Right hindlimb (tissue), 1 donor: Measurements from ENCODE around the gene RABGAP1.

Source experiments
- DNase-seq: peaks from one replicate; pipeline ENCODE4 v3.0.0-alpha.2; 2018

RABGAP1 gene

GRCh38 chr9:123049589-123050222, 108.9 kb downstream of the RABGAP1 start:
- no peak for DNase-seq

GRCh38 chr9:123053046-123053445, 112.2 kb downstream of the RABGAP1 start:
- no peak for DNase-seq

DNA sequence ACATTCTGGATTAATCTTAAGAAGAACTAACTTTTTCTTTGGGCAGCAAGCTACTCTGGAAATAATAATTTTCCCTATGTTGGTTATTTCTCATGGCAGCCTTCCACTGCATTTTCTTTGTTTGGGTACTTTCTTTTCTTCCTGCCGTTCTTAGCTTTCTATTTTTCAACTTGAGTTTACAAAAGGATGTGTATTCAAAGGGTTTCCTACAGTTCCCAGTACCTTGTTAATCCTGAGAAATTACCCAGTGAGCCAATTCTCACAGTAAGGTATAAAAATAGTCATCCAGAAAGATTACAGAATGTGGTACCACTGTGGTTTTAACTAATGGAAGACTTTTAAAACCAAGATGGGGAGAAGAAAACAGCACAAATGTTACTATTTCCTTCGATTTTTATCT, 112.9 kb downstream of the RABGAP1 start:
- DNase-seq: no peak

DNA sequence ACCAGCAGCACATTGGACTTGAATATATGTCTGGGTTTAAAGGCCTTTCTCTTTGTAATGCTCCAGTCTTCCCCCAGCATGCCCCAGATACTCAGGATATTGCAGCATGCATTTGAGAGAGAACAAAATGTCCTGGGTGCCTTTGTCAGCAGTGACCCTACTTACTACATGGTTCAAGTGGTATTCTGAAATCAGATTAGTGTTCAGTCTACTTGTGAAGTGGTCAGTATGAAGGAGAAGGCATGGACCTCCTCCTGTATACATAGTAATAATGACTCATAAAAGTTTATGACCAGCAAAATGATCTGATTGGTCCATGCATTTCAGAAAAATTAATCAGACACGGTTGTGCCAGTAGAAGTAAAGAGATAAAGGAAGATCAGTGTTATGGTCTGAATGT, 118.0 kb downstream of the RABGAP1 start:
- DNase-seq: no peak

GRCh38 chr9:123059472-123060220, 118.8 kb downstream of the RABGAP1 start:
- no peak for DNase-seq

DNA sequence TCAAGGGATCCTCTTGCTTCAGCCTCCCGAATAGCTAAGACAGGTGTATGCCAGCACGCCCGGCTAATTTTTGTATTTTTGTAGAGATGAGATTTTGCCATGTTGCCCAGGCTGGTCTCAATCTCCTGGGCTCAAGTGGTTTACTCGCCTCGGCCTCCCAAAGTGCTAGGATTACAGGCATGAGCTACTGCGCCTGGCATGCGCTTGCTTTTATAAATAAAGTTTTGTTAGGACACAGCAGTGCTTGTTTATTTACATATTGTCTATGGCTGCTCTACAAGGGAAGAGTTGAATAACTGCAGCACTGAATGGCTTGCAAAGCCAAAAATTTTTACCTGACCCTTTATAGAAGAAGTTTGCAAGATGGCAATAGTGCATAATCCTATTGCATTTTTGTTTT, 120.4 kb downstream of the RABGAP1 start:
- DNase-seq: no peak

DNA sequence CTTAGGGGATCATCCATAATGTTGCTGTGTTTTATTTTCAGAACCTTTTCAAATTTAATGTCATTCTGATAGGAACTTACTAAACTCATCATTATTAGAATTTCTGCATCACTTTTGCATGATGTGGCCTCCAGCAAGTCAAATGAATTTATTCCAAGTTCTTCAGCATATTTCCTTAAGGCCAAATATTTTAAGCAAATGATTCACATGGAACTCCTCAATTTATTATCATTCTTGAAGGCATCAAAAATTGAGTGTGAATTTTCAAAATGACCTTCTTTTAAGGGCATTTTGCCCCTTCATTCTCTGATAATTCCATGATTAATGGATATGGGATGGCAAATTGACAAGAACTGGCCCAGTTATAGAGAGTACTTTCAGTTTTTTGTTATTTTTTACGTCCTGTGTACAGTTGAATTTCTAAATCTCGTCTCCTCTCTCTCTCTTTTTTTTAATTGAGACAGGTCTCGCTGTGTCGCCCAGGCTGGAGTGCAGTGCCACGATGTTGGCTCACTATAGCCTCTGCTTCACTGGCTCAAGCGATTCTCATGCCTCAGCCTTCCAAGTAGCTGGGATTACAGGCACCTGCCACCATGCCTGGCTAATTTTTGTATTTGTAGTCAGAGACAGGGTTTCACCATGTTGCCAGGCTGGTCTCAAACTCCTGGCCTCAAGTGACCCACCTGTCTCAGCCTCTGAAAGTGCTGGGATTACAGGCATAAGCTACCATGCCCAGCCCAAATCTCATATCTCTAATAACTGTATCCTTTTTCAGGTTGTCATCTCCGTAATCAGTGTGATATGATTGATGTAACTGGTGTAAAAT, 121.7 kb downstream of the RABGAP1 start:
- DNase-seq: no peak

GRCh38 chr9:123063177-123063598, 122.4 kb downstream of the RABGAP1 start:
- DNase-seq: no peak

GRCh38 chr9:123063896-123064295, 123.1 kb downstream of the RABGAP1 start:
- no peak for DNase-seq

- DNase-seq: no peak
These were observed 123.9 kb downstream of the RABGAP1 start for GRCh38 chr9:123064716-123065115.

- no peak for DNase-seq
These were observed 124.4 kb downstream of the RABGAP1 start for GRCh38 chr9:123065196-123065595.

DNA sequence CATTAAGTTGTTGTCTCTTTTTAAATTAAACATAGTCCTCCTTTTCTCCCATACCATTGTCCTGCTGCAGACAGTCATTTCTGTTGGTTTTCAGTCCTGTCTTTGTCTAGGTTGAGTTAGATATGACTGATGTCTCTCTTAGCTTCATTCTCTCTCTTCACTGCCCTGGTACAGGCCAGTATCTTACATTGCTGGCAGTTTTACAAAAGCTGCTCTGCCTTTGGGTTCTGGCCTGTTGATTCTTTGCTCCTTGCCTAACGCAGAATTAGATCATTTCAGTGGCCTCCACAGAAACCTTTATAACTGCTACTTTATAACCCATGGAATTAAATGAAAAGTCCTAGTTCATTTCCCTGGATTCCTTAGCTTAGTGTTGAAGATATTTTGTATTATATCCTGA, 126.3 kb downstream of the RABGAP1 start:
- DNase-seq: no peak

- DNase-seq: no peak
These were observed 128.2 kb downstream of the RABGAP1 start for GRCh38 chr9:123069010-123069481.

DNA sequence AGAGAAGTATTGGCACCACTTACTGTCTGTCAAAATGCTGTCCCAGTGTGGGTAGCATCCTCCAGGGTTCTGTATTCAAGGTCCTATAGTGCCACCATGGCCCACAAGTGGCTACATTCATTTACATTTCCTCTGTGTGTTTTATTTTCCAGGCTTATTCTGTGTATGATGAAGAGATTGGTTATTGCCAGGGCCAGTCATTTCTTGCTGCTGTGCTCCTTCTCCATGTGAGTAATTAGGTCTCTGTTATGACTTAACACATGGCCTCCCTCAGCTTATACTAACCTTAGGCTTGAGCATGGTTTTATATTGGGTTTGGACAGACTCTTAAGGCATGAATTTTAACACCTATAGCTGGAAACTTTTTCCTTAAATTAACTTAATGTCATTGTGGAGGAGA, 129.4 kb downstream of the RABGAP1 start:
- no peak for DNase-seq

GRCh38 chr9:123072407-123072995, 131.7 kb downstream of the RABGAP1 start:
- no peak for DNase-seq

DNA sequence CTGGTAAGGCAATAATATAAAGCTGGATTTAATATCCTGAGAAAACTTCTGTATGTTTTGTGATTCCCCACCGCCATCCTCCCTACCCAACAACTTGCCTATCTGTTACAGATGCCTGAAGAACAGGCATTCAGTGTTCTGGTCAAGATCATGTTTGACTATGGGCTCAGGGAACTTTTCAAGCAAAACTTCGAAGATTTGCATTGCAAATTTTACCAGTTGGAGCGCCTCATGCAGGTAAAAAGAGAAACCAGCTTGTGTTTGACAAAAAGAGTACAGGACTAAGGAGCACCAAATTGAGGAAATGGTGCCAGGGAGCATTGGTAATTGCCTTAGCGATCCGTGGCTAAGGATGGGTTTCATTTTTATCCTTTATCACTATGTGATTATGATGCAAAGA, 132.6 kb downstream of the RABGAP1 start:
- DNase-seq: no peak

DNA sequence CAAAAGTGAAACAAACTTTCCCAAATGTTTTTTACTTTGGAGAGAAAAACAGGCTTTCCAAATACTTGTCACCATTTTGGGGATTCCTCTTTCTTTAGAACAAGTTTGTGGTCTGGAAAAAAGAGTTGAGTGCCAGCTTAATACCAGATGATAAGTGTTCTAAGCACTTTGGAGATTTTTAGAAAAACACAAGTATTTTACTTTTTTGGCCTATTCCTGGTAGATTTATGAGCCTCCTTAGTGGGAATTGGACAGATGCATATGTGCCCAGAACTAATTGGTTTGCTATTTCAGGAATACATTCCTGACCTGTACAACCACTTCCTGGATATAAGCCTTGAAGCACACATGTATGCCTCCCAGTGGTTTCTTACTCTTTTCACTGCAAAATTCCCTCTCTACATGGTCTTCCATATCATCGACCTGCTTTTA, 133.2 kb downstream of the RABGAP1 start:
- no peak for DNase-seq

DNA sequence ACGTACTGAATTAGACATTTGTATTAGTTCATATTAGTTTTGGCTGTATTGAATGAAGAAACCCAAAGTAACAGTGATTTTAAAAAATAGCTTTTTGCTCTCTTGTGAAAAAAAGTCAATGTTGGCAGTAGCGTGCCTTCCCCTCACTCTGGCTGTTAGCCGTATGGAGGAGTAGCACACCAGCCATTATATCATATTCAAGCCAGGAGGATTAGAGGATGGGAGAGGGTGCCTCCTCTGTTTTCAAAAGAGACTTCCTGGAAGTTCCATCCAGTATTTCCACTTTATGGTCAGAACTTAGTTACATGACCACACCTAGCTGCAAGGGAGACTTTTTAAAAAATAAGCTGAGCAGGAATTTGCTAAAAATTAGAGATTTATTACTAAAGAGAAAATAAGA, 133.8 kb downstream of the RABGAP1 start:
- DNase-seq: no peak

DNA sequence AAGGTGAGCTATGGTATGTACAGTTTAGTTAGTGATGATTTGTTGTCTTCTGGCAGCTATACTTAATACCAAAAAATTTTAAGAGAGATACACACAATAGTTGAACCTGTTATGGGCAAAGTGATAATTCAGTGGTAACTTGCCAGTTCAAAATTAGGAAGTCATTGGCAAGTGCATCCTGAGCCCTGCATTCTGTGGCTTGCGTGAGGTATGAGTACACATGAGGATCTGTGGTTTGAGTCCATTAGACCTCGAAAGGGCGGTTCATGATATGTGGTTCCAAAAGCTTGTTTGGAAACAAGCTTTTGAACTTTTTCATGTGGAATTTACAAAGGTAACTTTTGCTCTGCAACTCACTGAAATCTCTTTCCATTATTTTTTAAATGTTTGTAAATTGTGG, 139.6 kb downstream of the RABGAP1 start:
- DNase-seq: no peak

DNA sequence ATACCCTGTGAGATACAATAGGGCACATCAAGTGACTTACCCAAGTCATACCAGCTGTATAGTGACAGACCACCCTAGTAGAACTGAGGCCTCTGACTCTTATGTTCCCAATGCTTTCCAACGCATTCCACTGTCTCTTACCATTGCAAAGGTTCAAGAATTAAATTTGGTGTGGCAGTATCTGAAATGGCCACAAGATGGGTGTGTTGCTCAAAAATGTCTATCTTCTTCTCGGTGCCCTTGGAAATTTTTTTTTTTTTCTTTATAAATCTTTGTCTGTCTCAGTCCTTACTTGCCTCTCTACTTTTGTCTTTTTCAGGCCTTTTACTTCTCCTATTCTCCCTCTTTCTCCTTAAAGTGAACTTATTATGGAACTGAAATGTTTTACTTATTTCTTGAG, 141.0 kb downstream of the RABGAP1 start:
- DNase-seq: peak; percentile 33

GRCh38 chr9:123083680-123084079, 142.9 kb downstream of the RABGAP1 start:
- no peak for DNase-seq

GRCh38 chr9:123084256-123084655, 143.4 kb downstream of the RABGAP1 start:
- DNase-seq: no peak

GRCh38 chr9:123085916-123086315, 145.1 kb downstream of the RABGAP1 start:
- DNase-seq: no peak
